ACHN (cell line): ENCODE measurements around the gene YIPF6.
A peak's percentile ranks its signal among the peaks of the same experiment; 100 is the strongest.
"Not testable (repeated sequence)": the region's sequence is repeated elsewhere in the genome, so short reads cannot be mapped to it uniquely, and the experiment has no call there.

Experiments
- DNase-seq: peaks from one replicate; pipeline ENCODE4 v3.0.0-alpha.2; 2015
- in situ Hi-C: cut with HindIII; loops from 2 replicates; pipeline ENCODE4 v1.10.0; 2017; ENCODE audit warnings: low sequenced_read_pairs, low pct_ligation_motif_present, low pct_unique_long_range_greater_than_20kb

The YIPF6 gene, protein sequence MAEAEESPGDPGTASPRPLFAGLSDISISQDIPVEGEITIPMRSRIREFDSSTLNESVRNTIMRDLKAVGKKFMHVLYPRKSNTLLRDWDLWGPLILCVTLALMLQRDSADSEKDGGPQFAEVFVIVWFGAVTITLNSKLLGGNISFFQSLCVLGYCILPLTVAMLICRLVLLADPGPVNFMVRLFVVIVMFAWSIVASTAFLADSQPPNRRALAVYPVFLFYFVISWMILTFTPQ

DNA sequence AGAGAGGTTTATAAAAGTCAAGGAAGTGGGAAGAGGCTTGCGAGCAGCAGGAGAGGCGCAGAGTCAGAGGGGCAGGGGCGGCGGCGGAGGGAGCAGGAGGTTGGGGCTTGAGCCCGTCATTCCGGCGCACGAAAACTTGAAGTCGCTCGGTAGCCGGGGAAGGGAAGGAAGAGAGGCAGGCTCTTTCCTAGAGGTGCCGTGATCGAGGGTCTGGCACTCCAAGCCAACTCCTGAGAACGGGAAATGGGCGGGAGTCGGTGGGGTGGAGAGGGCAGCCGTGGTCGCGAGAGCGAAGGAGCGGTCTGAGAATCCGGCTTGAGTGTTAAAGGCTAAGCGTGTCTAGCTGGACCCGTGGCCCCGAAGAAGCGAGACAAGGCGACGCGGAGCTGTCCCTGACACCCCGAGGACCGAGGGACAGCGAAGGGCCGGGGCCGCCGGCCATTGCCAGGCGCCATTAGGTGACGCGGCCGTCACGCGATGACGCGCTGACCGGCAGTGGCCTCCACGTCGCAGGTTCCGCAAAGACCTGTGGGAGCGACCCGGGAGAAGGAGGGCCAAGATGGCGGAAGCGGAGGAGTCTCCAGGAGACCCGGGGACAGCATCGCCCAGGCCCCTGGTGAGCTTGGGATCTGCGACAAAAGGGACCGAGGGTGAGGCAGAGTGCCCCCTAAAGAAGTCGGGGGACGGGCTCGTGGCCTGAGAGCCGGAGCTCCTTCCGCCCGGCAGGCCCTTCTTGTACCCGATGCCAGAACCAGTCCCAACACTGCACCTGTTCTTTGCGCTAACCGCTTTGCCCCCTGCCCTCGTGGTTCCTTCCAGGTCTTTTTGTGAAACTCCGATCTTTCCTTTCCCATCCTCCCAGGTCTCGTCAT lies at the start of gene YIPF6:
YIPF6 (plus strand) TSS at position 544 of the 872 bp plus-strand sequence; CDS start at position 560, 16 bp downstream.
- in situ Hi-C loops: no loop called here
- DNase-seq: peak; percentile 61

DNA sequence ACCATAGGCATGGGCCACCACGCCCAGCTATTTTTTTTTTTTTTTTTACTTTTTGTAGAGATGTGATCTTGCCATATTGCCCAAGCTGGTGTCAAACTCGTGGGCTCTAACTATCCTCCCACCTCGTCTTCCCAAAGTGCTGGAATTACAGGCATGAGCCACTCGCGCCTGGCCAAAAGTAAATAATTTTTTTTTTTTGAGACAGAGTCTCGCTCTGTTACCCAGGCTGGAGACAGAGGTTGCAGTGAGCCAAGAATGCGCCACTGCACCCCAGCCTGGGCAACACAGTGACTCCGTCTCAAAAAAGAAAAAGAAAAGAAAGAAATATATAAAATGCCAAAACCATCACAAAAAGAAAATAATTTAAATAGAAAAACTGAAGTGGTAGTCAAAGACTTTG lies 47.1 kb upstream of the YIPF6 start:
- in situ Hi-C loops: no loop called here
- no peak for DNase-seq

DNA sequence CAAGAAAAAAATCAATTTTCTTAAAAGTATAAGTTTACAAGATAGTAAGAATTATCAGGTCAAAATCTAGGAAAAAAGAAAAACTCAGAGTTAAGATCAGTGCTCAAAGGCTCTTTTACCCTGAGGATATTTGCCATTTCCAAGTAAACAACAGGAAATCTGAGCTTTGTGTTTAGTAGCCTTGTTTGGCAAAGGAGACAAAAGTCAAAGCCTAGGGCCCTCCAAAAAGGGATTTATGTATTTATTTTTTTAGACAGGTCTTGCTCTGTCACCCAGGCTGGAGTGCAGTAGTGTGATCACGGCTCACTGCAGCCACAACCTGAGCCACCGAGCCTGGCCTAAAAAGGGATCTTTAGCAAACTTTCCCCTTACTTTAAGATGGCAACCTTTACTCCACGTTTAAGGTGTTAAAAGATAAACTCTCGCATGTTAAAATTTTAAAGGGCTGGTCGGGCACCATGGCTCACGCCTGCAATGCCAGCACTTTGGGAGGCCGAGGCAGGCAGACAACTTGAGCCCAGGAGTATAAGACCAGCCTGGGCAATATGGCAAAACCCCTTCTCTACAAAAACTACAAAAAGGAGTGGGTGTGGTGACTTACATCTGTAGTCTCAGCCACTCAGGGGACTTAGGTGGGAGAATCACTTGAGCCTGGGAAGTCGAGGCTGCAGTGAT lies 44.2 kb upstream of the YIPF6 start:
- DNase-seq: no peak
- in situ Hi-C loops: no loop called here

DNA sequence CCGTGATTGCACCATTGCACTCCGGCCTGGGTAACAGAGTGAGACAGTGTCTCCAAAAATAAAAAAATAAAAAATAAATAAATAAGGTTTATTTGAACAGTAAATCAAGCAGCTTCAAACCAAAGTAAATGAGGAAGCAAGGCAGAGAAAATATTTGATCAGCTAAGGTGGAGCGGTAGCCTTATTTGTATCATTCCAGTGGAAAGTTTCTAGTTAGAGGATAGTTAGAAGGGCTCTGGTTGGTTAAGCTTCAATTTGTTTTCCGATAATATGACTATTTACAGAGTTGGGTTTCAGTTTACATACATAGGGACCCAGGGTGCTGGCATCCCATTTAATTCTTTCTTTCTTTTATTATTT lies 43.7 kb upstream of the YIPF6 start:
- in situ Hi-C loops: no loop called here

DNA sequence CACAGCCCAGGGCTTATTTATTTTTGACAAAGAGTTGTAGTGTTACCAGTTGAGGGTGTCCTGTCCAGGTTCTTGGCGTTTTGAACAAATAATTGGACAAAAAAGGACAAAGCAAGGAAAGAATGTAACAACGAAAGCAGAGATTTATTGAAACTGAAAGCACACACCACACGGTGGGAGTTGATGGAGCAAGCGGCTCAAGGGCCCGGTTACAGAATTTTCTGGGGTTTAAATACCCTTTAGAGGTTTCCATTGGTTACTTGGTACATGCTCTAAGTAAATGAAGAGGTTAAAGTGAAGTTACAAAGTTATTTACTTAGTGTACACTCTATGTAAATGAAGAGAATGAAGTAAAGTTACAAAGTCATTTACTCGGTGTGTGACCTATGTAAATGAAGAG lies 37.8 kb upstream of the YIPF6 start:
- in situ Hi-C loops: no loop called here
- no peak for DNase-seq

More for the DNA sequence above, 43.7 kb upstream of the YIPF6 start:
- no peak for DNase-seq

DNA sequence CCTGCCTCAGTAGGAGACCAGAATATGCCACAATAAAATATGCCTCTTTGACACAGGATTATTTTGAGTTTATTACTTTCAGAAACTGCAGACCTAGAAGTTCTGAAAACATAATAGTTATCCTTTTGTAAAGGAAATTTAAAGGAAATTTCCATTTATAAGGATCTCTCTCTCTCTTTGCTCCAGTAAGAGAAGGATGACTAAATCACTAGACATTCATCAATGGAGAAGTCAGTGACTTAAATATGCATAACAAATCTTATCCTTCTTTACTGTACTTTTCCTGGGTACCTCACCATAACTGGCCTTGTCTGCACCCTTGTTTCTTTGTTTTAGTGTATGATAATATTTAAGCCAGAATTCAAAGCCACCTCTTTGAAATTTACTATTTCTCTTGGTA lies 37.3 kb upstream of the YIPF6 start:
- DNase-seq: no peak
- in situ Hi-C loops: no loop called here

DNA sequence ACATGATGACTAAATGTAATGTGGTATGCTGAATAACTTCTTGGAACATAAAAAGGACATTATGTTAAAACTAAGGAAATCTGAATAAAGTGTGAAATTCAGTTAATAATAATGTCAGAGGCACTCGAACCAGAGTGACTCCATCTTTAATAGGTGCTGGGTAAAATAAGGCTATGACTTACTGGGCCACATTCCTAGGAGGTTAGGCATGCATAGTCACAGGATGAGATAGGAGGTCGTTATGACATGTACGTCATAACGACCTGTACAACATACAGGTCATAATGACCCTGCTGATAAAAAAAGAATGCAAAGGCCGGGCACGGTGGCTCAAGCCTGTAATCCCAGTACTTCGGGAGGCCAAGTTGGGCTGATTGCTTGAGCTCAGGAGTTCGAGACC lies 36.7 kb upstream of the YIPF6 start:
- DNase-seq: no peak
- in situ Hi-C loops: no loop called here

DNA sequence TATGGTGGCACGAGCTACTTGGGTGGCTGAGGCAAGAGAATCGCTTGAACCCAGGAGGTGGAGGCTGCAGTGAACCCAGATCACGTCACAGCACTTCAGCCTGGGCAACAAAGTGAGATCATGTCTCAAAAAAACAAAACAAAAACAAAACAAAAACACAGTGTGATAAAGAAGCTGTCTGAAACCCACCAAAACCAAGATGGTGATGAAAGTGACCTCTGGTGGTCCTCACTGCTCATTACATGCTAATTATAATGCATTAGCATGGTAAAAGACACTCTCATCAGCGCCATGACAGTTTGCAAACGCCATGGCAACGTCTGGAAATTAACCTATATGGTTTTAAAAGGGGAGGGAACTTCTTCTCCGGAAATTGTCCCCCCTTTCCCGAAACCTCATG lies 36.2 kb upstream of the YIPF6 start:
- in situ Hi-C loops: no loop called here

DNA sequence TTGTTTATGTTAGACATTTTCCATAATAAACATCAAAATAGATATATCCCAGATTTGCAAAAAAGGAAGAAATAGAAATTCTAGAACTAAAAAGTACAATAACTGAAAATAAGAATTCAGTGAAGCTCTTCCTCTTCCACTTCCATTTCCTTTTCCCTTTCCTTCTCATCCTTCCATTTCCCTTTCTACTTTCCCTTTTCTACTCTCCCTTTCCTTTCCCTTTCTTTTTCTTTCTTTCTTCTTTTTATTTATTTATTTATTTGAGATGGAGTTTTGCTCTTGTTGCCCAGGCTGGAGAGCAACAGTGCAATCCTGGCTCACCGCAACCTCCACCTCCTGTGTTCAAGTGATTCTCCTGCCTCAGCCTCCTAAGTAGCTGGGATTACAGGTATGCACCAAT lies 35.0 kb upstream of the YIPF6 start:
- in situ Hi-C loops: no loop called here
- no peak for DNase-seq

More for the DNA sequence above, 36.2 kb upstream of the YIPF6 start:
- peak; percentile 35 for DNase-seq

DNA sequence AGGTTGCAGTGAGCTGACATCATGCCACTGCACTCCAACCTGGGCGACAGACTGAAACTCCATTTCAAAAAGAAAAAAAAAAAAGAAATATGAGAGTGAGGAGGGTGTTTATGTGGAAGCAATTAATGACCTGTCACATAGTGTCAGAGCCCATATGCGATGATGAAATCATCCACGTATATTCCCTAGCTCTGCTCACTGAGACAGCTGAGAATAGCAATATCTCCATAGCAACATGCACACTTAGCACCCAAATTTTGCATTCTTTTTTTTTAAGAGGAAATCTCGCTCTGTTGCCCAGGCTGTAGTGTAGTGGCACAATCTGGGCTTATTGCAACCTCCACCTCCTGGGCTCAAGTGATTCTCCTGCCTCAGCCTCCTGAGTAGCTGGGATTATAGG lies 34.1 kb upstream of the YIPF6 start:
- in situ Hi-C loops: no loop called here
- no peak for DNase-seq

DNA sequence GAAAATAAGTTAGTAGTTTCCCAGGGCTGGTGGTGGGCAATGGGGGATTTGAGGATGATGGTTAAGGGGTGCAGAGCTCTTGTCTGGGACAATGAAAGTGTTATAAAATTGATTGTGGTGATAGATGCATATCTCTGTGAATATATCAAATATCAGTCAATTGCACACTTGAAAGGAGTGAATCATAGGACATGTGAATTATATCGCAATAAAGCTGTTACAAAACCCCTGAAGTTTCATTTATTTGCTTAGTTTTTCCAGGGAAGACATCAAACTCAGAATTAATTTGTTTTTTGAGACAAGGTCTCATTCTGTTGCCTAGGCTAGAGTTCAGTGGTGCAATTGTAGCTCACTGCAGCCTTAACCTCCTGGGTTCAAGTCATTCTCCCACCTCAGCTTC lies 17.9 kb upstream of the YIPF6 start:
- in situ Hi-C loops: no loop called here
- no peak for DNase-seq

DNA sequence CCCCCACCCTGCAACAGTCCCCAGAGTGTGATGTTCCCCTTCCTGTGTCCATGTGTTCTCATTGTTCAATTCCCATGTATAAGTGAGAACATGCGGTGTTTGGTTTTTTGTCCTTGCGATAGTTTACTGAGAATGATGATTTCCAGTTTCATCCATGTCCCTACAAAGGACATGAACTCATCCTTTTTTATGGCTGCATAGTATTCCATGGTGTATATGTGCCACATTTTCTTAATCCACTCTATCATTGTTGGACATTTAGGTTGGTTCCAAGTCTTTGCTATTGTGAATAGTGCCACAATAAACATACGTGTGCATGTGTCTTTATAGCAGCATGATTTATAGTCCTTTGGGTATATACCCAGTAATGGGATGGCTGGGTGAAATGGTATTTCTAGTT lies 12.7 kb upstream of the YIPF6 start:
- in situ Hi-C loops, DNase-seq: not testable (repeated sequence)

DNA sequence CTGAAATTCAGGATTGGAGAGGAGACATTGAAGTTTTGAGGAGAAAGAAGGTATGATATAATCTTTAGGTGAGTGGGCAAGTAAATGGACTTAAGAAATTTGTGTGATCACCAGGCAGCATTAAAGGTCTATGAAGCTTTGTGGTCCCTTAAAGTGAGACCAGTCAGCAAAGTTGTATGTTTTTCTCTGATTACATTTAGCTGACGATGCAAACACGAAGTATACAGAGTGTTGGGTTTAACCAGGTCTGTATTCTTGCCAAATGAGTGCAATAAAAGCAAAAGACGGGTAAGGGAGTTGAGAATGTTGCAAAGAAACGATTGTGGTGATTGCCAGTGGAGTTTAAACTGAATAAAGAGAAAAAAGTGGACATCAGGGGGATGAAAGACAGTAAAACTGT lies 11.6 kb upstream of the YIPF6 start:
- in situ Hi-C loops: no loop called here
- no peak for DNase-seq

DNA sequence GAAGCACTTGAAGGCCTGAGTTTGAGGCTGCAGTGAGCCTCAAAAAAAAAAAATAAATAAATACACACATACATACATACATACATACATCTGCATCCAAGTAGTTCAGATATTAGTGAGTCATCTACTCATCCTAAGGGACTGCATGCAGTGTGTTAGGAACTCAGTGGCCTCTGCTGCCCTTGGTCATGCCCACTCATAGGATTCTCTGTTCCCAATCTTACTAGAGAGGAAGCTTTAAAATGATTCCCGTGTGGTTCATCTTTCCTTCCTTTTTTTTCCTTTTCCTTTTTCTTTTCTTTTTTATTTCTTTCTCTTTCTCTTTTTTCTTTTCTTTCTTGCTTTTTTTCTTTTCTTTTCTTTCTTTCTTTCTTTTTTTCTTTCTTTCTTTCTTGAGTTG lies 10.9 kb upstream of the YIPF6 start:
- DNase-seq: no peak
- in situ Hi-C loops: no loop called here

DNA sequence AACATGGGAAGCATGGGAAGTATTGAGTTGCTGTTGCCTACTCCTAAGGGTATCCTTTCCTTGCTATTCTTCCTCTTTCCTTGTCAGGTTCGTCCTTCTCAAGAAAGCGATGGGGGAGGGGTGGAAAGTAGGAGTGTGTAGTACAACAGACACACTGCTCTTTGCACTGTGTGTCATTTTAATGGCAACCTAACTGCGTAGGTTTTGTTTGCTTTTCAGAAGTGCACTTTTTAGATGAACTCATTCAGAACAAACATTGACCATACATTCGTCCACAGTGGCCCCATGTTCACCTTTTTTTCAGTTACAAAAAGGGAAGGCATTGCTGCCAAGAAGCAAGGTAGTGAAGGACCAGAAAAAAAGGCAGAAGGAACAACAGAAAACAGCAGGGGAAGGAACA lies 10.2 kb upstream of the YIPF6 start:
- in situ Hi-C loops: no loop called here
- DNase-seq: no peak

DNA sequence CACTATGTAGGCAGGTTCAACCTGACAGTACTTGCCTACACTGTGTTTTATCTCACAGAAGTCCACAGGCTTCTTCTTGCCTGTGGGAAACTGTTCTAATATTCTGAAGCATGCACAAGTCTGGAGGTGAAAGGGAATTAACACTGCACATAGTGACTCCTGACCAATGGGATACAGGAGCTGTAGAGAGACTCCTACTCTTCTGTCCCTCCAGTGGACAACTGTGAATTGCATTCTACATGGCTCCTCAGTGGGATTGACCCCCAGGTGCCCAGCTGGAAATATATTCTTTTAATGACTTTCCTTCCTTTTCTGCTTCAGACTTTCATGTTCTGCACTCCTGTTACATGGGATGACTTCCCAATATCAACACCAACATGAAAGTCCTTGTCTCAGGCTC lies 8.2 kb upstream of the YIPF6 start:
- in situ Hi-C loops: no loop called here
- peak; percentile 25 for DNase-seq

DNA sequence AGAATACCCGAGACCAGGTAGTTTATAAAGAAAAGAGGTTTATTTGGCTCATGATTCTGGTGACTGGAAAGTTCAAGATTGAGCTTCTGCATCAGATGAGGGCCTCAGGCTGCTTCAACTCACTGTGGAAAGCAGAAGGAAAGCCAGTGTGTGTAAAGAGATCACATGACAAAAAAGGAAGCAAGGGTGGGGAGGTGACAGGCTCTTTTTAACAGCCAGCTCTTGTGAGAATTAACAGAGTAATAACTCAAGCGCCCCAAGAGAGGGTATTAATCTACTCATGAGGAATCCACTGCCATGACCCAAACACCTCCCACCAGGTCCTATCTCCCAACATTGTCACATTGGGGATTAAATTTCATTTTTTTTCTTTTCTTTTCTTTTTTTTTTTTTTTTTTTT lies 6.3 kb upstream of the YIPF6 start:
- DNase-seq: no peak
- in situ Hi-C loops: no loop called here

DNA sequence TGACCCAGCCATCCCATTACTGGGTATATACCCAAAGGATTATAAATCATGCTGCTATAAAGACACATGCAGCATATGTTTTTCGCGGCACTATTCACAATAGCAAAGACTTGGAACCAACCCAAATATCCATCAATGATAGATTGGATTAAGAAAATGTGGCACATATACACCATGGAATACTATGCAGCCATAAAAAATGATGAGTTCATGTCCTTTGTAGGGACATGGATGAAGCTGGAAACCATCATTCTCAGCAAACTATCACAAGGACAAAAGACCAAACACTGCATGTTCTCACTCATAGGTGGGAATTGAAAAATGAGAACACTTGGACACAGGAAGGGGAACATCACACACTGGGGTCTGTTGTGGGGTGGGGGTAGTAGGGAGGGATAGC lies 5.1 kb upstream of the YIPF6 start:
- in situ Hi-C loops, DNase-seq: not testable (repeated sequence)

DNA sequence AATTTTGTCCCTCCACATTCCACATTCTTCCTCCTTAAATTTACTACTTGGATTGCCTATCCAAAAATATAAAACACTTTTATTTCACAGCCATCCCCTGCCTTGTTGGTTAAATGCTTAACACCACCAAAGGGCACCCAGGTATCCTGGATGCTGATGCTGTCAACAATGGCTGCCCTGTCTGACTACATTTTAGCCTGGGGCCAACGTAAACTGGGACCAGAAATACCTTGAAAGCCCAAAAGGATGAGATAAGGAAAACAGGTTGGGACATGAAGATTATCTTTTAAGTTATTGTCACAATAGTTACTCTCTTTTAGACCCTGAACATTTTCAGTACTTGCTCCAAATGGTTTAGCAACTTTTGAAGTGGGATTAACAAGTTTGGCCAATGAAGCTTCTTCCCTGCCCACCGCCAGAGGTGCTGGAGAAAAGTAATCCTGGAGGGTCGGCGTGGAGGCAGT lies 775 bp upstream of the YIPF6 start:
- DNase-seq: peak; percentile 54
- in situ Hi-C loops: no loop called here
